GM15510 (cell line): ENCODE results near the gene ABCA4.

Source experiments
- POLR2A ChIP-seq: IDR thresholded peaks from 3 replicates; pipeline ENCODE4 v1.6.1; 2011; ENCODE audit warnings: borderline replicate concordance; ENCODE audit not compliant: insufficient read length; ENCODE audit errors: extremely low read depth

Gene ABCA4

GRCh38 chr1:94020764-94021579 is 100.0 kb downstream of the ABCA4 start:
- no peak for TF ChIP-seq POLR2A

GRCh38 chr1:94019327-94019726 is 101.6 kb downstream of the ABCA4 start:
- TF ChIP-seq POLR2A = no peak

- no peak for TF ChIP-seq POLR2A
Observed at GRCh38 chr1:94017155-94017829, 103.7 kb downstream of the ABCA4 start.

- TF ChIP-seq POLR2A = no peak
Observed at GRCh38 chr1:94015489-94015817, 105.5 kb downstream of the ABCA4 start.

DNA sequence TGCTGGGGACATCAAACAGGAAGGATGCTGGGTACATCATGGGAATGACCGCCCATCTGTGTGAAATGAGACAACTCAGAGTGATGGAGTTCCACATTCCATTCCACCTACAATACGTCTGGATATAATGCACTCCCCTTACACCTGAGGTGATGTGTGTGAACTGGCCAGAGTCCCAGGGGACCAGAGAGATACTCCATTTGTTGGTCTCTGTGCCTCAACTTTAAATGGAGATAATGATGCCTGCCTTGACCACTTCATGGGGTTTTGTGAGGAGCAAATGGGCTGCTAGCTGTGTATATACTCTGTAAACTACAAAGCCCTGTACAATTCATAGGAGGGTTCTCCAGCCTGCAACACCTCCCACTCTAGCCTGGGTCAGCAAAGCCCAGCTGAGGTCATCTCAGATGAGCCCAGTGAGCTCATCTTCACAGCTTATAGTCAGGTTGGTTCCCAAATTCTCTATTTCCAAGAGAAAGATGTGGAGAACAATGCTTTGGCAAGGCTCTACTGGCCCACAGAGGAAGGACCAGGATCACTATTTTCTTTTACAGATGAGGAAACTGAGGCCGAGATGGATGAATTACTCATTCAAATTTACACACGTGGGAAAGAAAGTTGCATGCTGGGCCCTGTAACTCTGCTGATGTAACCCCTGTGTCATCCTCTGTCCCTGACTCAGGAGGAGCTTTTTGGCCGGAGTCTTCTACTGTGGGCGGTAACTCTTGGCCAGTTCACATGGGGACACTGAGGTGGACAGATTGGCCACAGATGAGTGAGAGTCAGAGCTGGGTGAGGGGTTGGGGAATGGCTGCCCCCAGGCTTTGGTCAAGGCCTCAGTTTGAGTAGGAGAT is 106.1 kb downstream of the ABCA4 start:
- TF ChIP-seq POLR2A = no peak

- no peak for TF ChIP-seq POLR2A
Observed at GRCh38 chr1:94014087-94014486, 106.9 kb downstream of the ABCA4 start.

- TF ChIP-seq POLR2A = no peak
Observed at GRCh38 chr1:94013367-94013878, 107.5 kb downstream of the ABCA4 start.

- TF ChIP-seq POLR2A = no peak
Observed at GRCh38 chr1:94012708-94013366, 108.1 kb downstream of the ABCA4 start.

DNA sequence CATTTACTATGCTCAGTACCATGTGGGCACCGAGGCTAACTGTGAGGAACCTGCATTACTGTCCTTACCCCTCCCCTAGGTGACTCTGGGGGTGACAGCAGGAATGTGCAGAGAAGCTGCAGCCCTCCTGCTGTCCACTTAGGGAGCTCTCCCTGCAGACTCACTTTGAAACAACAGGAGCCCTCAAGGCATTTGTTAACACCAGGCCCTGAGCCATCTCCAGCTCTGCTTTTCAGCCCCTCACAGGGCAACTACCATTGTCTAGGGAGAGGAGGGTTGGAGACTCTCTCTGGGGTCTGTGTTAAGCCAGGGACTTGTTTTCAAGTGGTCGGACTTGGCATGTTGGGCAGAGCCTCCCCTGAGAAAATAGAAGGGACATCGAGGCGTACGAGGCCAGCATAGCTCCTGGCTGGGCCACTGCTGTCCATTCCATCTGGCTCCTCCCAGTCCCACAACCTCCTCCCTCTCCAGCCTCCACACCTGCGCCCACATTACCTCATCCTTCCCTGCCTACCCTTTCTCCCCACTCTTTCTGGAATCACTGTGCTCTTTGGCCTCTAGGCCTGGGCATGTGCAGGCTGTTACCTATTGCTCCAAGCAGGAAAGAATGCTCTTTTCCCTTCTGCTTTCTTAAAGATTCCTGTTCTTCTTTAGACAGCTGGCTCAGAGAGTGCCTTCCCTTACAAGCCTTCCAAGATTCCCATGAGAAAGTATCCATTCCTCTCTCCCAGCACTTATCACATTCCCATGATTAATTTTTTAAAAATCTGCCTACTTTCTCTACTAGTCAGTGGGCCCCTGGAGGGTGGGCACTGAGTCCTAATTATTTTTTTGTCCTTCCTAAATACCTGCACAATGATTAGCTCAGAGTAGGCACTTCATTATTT is 109.0 kb downstream of the ABCA4 start:
- no peak for TF ChIP-seq POLR2A

GRCh38 chr1:94011129-94011528 is 109.8 kb downstream of the ABCA4 start:
- TF ChIP-seq POLR2A = no peak

- no peak for TF ChIP-seq POLR2A
Observed at GRCh38 chr1:94009304-94009703, 111.6 kb downstream of the ABCA4 start.

GRCh38 chr1:94006604-94007003 is 114.3 kb downstream of the ABCA4 start:
- no peak for TF ChIP-seq POLR2A

GRCh38 chr1:94004924-94005323 is 116.0 kb downstream of the ABCA4 start:
- TF ChIP-seq POLR2A = no peak
